Gastrocnemius medialis (tissue), 4 donors: ENCODE data around the gene GSTA4. TPM values are rescaled to one million over a fixed set of nuclear protein-coding genes. Genes with fewer than 3 reads are reported as not detected.

Experiments used
- ATAC-seq, 2 donors: fragments of 150-250 bp; one replicate each; pipeline ENCODE4 v1.9.1; 2016
- DNase-seq, 2 donors: peaks; one replicate each; pipeline ENCODE4 v3.0.0-alpha.2; 2019
- H3K27ac ChIP-seq, 4 donors: fragments of 200-600 bp; sonication (generic); 1 replicate in 1 of 4; 2 replicates in 3 of 4; pipeline ENCODE4 v1.5.1; 2016 to 2018; ENCODE audit warnings: mild to moderate bottlenecking in 2 of 4, moderate library complexity in 1 of 4
- H3K27me3 ChIP-seq, 3 donors: fragments of 200-600 bp; sonication (generic) in 2 of 3; 1 replicate in 1 of 3; 2 replicates in 2 of 3; pipeline versions ENCODE4 v1.5.1 to v1.6.0; 2016 to 2019; ENCODE audit warnings: mild to moderate bottlenecking in 1 of 3, moderate library complexity in 1 of 3
- H3K36me3 ChIP-seq, 2 donors: fragments of 200-600 bp; sonication (generic) in 1 of 2; one replicate each; pipeline ENCODE4 v1.5.1; 2017 to 2018
- H3K4me1 ChIP-seq, 2 donors: fragments of 200-600 bp; sonication (generic) in 1 of 2; one replicate each; pipeline ENCODE4 v1.5.1; 2016 to 2017; ENCODE audit warnings: mild to moderate bottlenecking in 2 of 2
- H3K4me3 ChIP-seq, 4 donors: fragments of 200-600 bp; sonication (generic) in 3 of 4; 1 replicate in 1 of 4; 2 replicates in 3 of 4; pipeline ENCODE4 v1.5.1; 2016 to 2019; ENCODE audit warnings: mild to moderate bottlenecking in 2 of 4
- H3K9me3 ChIP-seq, 3 donors: fragments of 200-600 bp; sonication (generic) in 2 of 3; 1 replicate in 1 of 3; 2 replicates in 2 of 3; pipeline ENCODE4 v1.5.1; 2016 to 2019
- CTCF ChIP-seq, 5 experiments: fragments of 450-650 bp in 3 of 5; fragments of 200-600 bp in 2 of 5; sonication (generic) in 2 of 5; IDR thresholded peaks in 4 of 5; conservative IDR thresholded peaks in 1 of 5; 1 replicate in 4 of 5; 2 replicates in 1 of 5; pipeline ENCODE4 v1.5.1; 2016 to 2019; ENCODE audit warnings: antibody characterized with exemption in 5 of 5, mild to moderate bottlenecking in 3 of 5, moderate library complexity in 3 of 5
- POLR2A ChIP-seq, 2 donors: fragments of 450-650 bp; IDR thresholded peaks; one replicate each; pipeline ENCODE4 v1.6.1; 2017; ENCODE audit warnings: antibody characterized with exemption in 2 of 2, mild to moderate bottlenecking in 2 of 2, moderate library complexity in 2 of 2
- in situ Hi-C, 4 donors: fragments of 200-750 bp; cut with MboI; loops; one replicate each; pipeline versions ENCODE4 v1.15.0 to v1.8.0; 2017; ENCODE audit warnings: low sequenced_read_pairs in 4 of 4
- intact Hi-C: fragments of 100-400 bp; cut with DNase I; formaldehyde crosslinking; loops from one replicate; pipeline ENCODE4 v1.15.1; 2023; ENCODE audit warnings: low total_unique reads
- total RNA-seq, 4 donors: library from RNA; depleted of rRNA; stranded (reverse); fragments of >200 nt; gene quantifications; one replicate each; pipeline versions ENCODE4 v1.1.0 to v1.2.3, GENCODE V29; 2016

Gene GSTA4
- total RNA-seq, 4 donors from 2014 or later: 3.5 to 11.6 (median 10.0) TPM

DNA sequence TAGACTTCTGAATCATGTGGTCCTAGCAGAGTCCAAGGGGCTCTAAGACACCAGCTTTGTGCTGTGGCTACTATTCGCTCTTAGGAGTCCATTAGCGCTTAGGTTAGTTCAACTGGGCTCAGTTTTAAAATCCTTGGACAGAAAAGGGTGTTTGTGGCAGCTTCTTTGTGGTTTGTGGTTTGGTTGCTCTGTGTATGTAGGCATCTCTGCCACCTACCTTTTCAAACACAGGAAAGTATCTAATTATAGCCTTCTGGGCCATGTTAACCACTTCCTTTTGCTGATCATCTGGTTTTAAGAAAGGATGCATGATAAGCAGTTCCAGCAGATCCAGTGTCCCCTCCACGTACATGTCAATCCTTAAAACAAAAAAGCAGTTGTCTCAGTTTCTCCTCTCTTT lies 10.8 kb downstream of the GSTA4 start:
- DNase-seq (no peak), ATAC-seq (no peak)
- Histone ChIP-seq H3K36me3 (peaks cover 3 to 25% of the 10 kb centered on the region in 2 donors), H3K4me3 (no peak overlapping the region), H3K9me3 (no peaks in the 10 kb centered on the region), H3K27me3 (no peaks in the 10 kb centered on the region), H3K27ac (no peak overlapping the region), H3K4me1 (no peaks in the 10 kb centered on the region)
- intact Hi-C loops (no loop called here), in situ Hi-C loops (loop anchor here in 2 of 4 donors (25.0 kb wide), 1 partner anchor 572 kb away; the partner anchor contains the start of gene EFHC1 (in 2 of the 2))
- no peak for TF ChIP-seq POLR2A (IDR thresholded peaks at IDR 0.05)
- TF ChIP-seq CTCF (IDR thresholded peaks at IDR 0.05 in 4 of 5, conservative IDR thresholded peaks at IDR 0.05 in 1 of 5): no peak

DNA sequence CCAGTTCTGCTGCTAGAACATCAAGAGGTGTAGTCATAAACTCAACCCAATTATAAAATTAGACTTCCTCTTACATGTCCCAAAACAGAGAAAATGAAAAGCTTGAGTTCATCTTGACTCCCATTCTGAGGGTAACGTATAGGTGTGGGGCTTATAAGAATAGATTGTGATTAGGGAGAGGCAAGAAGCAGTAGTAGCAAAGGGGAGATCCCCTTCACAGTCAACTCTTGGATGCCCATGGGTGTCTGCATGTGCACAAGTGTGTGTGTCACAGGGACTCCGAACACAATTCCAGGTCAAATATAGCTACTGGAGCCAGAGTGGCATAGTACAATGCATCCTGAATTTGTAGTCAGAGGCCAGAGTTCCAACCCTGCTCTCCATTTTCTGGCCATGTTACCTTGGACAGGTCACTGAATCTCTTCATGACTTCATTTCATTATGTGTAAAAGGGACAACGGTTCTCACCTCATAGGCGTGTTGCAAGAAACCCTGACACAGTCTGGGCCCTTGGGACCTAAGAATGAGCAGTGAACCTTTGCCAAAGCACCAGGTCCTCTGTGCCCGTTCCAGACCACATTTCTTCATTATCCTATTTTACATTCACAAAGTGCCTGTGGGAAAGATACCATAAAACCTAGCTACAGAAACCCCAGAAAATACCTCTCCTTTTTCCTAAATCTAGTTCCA lies 11.8 kb downstream of the GSTA4 start:
- no peak for TF ChIP-seq CTCF (IDR thresholded peaks at IDR 0.05 in 4 of 5, conservative IDR thresholded peaks at IDR 0.05 in 1 of 5)
- no peak for TF ChIP-seq POLR2A (IDR thresholded peaks at IDR 0.05)
- DNase-seq (no peak), ATAC-seq (no peak)
- intact Hi-C loops: no loop called here
- H3K4me1 ChIP-seq: no peaks in the 10 kb centered on the region
- H3K27me3 ChIP-seq: no peaks in the 10 kb centered on the region
- H3K4me3 ChIP-seq: no peak overlapping the region
- no peaks in the 10 kb centered on the region for H3K9me3 ChIP-seq
- no peak overlapping the region for H3K27ac ChIP-seq
- in situ Hi-C loops: loop anchor here in 2 of 4 donors (25.0 kb wide), 1 partner anchor 571 kb away; the partner anchor contains the start of gene EFHC1 (in 2 of the 2)
- H3K36me3 ChIP-seq: peaks cover 3 to 25% of the 10 kb centered on the region in 2 donors

DNA sequence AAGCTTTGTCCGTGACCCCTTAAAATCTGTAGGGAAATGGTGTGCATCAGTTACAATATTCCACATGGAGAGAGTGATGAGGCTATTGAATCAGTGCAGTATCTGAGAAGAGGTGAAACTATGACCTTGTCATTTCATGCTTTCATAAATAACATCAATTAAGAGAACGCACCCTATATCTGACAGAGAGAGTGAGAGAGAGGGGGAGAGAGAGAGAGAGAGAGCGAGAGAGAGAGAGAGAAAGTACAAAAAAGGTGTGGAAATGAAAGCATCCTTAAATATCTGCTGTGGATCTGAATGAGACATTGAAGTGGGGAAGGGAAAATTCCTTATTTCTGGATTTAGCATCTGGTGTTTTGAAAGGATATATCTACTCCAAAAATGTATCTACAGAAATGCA lies 12.4 kb downstream of the GSTA4 start:
- Histone ChIP-seq H3K4me3 (no peak overlapping the region), H3K4me1 (no peaks in the 10 kb centered on the region), H3K9me3 (no peaks in the 10 kb centered on the region), H3K27ac (no peak overlapping the region), H3K36me3 (peaks cover 3 to 25% of the 10 kb centered on the region in 2 donors), H3K27me3 (no peaks in the 10 kb centered on the region)
- DNase-seq: no peak
- intact Hi-C loops: no loop called here
- ATAC-seq: no peak
- in situ Hi-C loops: loop anchor here in 2 of 4 donors (25.0 kb wide), 1 partner anchor 570 kb away; the partner anchor contains the start of gene EFHC1 (in 2 of the 2)
- no peak for TF ChIP-seq CTCF (IDR thresholded peaks at IDR 0.05 in 4 of 5, conservative IDR thresholded peaks at IDR 0.05 in 1 of 5)
- no peak for TF ChIP-seq POLR2A (IDR thresholded peaks at IDR 0.05)

DNA sequence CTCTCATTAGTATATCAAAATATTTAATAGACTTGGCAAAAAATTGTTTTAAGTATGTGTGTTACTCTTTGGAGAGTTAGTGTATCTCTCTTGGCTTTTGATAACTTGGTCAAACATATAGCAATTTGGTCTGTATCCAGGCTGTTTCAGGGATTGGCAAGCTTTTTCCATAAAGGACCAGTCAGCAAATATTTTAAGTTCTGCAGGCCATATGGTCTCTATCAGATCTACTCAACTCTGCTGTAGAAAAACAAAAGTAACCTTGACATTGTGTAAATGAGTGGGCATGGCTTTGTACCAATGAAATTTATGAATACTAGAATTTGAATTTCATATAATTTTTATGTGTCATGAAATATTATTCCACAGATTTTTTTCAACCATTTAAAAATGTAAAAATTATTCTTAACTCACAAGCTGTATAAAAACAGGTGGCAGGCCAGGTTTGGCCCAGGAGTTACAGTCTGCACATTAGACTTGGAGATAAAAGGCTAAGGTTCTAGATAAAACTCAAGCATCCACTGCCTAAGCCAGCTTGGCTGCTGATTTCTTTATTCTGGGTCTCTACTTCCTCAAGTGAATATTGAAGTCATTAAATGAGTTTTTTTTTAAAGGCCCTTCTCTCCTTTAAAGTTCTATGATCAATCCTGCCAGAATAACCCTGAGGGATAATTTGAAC lies 13.7 kb downstream of the GSTA4 start:
- H3K27ac ChIP-seq: no peak overlapping the region
- peaks cover 3 to 25% of the 10 kb centered on the region in 2 donors for H3K36me3 ChIP-seq
- no peak for DNase-seq
- TF ChIP-seq POLR2A (IDR thresholded peaks at IDR 0.05): no peak
- TF ChIP-seq CTCF (IDR thresholded peaks at IDR 0.05 in 4 of 5, conservative IDR thresholded peaks at IDR 0.05 in 1 of 5): no peak
- H3K4me1 ChIP-seq: no peaks in the 10 kb centered on the region
- no peaks in the 10 kb centered on the region for H3K9me3 ChIP-seq
- intact Hi-C loops (no loop called here), in situ Hi-C loops (loop anchor here in 2 of 4 donors (25.0 kb wide), 1 partner anchor 569 kb away; the partner anchor contains the start of gene EFHC1 (in 2 of the 2))
- no peak for ATAC-seq
- no peak overlapping the region for H3K4me3 ChIP-seq
- H3K27me3 ChIP-seq: no peaks in the 10 kb centered on the region
